Brain pericyte (primary cell): ENCODE data around the gene VCPKMT.
"Not testable (repeated sequence)": the region's sequence is repeated elsewhere in the genome, so short reads cannot be mapped to it uniquely, and the experiment has no call there.

Experiments used
- DNase-seq: peaks from one replicate; pipeline ENCODE4 v3.0.0-alpha.2; 2012; ENCODE audit warnings: low read depth, low spot score

The VCPKMT gene

DNA sequence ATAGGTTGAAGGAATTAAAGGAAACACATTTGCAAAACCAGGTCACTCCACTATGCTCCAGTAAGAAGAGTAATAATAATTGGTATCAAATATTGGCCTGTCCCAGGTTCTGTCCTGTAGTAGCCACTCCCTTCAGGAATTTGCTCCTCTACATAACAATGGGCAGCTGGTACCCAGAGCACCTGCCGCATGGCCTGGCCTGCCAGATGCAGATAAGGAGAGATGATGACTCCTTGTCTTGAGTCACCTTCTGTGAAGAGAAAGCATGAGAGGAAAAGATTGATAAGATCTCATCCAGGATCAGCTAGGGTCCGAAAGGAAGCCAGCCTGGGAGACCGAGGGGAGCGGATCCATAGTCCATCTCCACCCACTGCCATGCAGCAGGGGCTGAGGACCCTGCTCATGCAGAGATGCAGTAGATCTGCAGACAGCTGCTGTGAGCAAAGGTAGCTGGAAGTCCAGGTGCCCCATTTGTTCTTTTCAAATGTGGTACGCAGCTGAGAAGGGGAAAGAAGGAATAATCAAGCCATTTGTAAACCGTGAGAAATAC is 24.3 kb downstream of the VCPKMT start:
- no peak for DNase-seq

- no peak for DNase-seq
Observed at GRCh38 chr14:50091240-50091913, 25.0 kb downstream of the VCPKMT start.

DNA sequence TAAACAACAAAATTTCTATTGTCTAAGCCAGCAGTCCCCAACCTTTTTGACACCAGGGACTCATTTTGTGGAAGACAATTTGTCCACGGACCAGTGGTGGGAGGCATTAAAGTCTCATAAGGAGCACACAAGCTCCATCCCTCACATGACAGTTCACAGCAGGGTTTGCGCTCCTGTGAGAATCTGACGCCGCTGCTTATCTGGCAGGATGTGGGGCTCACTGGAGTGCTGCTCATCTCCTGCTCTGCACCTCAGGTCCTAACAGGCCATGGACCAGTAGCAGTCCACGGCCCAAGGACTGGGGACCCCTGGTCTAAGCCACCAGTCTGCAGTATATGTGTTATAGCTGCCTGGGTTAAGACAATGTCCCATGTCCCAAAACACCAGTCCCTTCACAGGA is 27.2 kb downstream of the VCPKMT start:
- no peak for DNase-seq

GRCh38 chr14:50088731-50089130 is 27.6 kb downstream of the VCPKMT start:
- DNase-seq: no peak

DNA sequence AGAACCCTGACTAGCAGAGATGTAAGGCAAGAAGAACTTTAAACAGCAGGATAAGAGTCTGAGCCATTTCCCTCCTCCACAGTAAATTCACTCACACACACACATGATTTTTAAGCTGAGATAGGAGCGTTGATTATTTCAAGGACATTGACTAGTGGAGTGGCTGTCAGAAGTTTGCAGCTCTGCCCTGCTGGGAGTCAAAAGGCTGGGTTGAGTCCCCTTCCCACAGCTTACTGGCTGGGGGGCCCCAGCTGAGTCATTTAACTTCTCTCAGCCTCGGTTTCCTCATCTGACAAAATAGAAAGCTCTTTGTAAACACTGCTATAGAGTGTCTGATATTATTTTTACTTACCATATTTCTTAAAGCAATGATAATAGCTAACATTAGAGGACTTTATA is 28.3 kb downstream of the VCPKMT start:
- no peak for DNase-seq

GRCh38 chr14:50087341-50088116 is 28.8 kb downstream of the VCPKMT start:
- DNase-seq: no peak

- no peak for DNase-seq
Observed at GRCh38 chr14:50086321-50086711, 30.1 kb downstream of the VCPKMT start.

DNA sequence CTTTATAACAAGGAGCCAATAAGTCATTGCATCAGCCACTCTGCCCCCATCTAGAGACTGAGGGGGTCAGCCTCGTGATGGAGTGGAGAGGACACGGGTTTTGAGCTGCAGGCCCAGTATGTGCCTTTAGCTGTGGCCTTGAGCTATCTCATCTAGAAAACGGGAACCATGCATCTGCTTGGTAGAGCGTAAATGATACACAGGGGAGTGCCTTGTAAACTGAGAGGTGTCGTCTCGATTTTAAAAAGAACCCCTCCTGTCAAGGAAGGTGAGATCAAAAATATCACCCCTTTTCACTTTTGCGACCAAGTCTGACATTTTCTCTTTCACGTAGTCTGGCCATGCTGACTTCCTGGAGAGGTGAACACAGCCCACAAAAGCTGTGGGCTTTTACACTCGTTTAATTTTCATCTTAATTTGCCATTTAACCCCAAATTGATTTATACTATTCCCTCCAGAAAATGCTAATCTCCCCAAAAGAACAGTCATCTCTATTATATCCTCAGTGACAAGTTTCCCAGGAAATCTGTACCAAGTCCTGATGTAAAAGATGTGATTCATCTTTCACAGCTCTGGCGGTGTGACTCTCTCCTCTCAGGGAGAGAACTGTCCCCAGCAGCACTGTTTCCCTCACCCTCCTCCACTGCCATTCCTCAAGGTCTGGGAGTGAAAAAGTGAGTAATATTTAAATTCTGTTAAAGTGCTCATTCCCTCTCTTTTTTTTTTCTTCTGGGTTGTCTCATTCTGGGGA is 30.6 kb downstream of the VCPKMT start:
- no peak for DNase-seq

GRCh38 chr14:50084666-50085065 is 31.7 kb downstream of the VCPKMT start:
- no peak for DNase-seq

DNA sequence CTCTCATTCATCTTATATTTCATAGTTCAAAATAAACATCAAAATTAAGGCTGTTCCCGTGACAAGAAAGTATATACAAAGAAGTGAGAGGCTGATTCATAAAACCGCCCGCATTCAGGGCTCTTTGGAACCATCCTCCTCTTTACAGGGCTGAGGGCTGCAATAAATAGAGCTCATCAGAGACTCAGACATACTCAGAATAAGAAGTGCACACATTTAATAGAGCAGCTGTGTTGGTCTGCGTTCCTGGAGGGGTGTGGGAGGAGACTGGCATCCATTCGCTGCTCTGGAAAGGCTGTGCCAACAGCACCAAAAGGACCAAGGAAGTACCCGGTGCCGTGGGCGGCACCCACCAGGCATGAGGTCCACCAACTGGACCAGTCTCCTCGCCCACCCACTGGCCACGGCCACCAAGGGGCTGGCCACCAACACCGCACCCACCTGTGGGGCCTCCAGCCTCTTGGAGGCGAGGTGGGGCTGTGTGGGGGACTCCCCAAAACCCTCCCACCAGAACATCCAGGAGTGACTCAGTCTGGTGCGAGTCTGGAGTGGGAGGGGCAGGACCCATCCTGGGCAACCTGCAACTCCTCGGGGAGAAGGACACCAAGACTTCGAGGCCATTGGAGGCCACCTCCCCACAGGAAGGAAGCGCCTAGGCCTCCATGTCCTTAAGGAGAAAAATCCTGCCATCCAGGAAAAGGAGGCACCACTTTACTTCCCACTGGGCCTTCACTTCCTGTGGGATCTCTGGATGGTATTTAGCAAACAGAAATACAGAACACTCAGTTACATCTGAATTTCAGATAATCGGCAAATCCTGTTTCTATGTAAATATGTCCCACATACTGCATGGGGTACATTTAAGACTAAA is 32.7 kb downstream of the VCPKMT start:
- no peak for DNase-seq

DNA sequence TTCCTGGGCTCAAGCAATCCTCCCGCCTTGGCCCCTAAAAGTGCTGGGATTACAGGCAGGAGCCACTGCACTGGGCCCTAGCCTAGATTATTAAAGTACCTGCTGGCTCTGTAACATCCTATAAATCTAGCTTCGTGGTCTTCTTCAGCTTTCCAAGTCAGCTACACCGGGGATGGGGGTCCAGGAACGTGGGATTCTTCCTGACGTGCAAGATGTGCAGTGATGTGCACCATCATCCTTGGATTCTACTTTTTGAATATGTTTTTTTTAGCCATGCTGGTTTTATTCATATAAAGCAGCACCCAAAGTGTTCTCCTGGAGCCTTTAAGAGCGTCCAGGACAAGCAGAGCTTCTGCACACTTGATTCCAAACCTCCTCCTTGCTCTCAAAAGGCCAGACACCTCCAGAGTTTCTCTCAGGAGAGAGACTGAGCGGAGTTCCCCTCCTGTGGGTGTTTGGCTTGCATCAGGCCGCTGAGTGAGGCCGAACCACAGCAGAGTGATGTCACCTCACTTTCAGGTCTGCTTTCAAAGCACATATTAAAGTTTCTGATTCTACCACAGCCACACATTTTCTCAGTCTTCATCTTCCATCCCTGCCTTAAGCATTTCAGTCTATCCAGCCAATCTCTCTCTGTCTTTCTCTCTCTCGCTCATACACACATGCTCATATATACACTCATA is 33.4 kb downstream of the VCPKMT start:
- DNase-seq: no peak

- DNase-seq: no peak
Observed at GRCh38 chr14:50082308-50082742, 34.0 kb downstream of the VCPKMT start.

DNA sequence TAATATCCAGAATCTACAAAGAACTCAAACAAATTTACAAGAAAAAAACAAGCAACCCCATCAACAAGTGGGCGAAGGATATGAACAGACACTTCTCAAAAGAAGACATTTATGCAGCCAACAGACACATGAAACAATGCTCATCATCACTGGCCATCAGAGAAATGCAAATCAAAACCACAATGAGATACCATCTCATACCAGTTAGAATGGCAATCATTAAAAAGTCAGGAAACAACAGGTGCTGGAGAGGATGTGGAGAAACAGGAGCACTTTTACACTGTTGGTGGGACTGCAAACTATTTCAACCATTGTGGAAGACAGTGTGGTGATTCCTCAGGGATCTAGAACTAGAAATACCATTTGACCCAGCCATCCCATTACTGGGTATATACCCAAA is 37.3 kb downstream of the VCPKMT start:
- not testable (repeated sequence) for DNase-seq

GRCh38 chr14:50073663-50074062 is 42.7 kb downstream of the VCPKMT start:
- DNase-seq: not testable (repeated sequence)

DNA sequence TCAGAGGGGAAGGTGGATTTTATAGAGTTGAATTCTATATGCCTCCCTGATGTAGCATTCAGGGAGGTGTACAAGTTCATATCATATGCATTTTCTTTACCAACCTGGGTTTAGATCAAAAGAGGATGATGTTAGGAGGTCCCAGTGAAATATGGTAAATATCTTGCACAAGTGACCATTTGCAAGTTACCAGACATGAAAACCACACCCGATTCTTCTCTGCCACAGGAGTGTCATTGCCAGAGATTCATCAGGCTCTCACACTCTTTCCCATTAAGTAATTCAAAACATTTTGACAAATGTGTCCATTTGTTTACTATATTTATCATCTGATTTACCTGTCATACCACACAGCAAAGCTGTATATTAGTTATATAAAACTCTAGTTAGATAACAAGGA is 44.0 kb downstream of the VCPKMT start:
- no peak for DNase-seq

GRCh38 chr14:50070840-50071548 is 45.4 kb downstream of the VCPKMT start:
- DNase-seq: no peak

GRCh38 chr14:50070230-50070629 is 46.1 kb downstream of the VCPKMT start:
- DNase-seq: no peak

- DNase-seq: no peak
Observed at GRCh38 chr14:50069325-50069724, 47.0 kb downstream of the VCPKMT start.

- DNase-seq: no peak
Observed at GRCh38 chr14:50068496-50068895, 47.9 kb downstream of the VCPKMT start.
